Central memory CD8-positive, alpha-beta T cell (primary cell): Measurements from ENCODE around the gene ITPR3.

Source experiments
- ATAC-seq: fragments of 150-1000 bp; cut with Tn5 transposase; replicated peaks from 2 replicates; pipeline ENCODE4 v1.10.0; 2022; ENCODE audit warnings: mild to moderate bottlenecking, moderate FRiP score, moderate number of reproducible peaks; ENCODE audit not compliant: poor library complexity, severe bottlenecking; ENCODE audit errors: extremely low read depth
- DNase-seq, 2 donors: peaks; one replicate each; pipeline ENCODE4 v3.0.0; 2021; ENCODE audit warnings: low spot score in 2 of 2
- H3K27ac Mint-ChIP-seq: one replicate; pipeline ENCODE4 v1.8.0; 2022; ENCODE audit warnings: low read depth, mild to moderate bottlenecking, moderate library complexity, mixed read lengths
- H3K27me3 Mint-ChIP-seq: one replicate; pipeline ENCODE4 v1.8.0; 2022; ENCODE audit warnings: mixed read lengths
- H3K36me3 Mint-ChIP-seq: one replicate; pipeline ENCODE4 v1.8.0; 2022; ENCODE audit warnings: mild to moderate bottlenecking, moderate library complexity, mixed read lengths; ENCODE audit not compliant: insufficient read depth
- H3K4me1 Mint-ChIP-seq: one replicate; pipeline ENCODE4 v1.8.0; 2022; ENCODE audit warnings: mixed read lengths
- H3K4me3 Mint-ChIP-seq: one replicate; pipeline ENCODE4 v1.8.0; 2022; ENCODE audit warnings: mild to moderate bottlenecking, moderate library complexity, mixed read lengths
- H3K9me3 Mint-ChIP-seq: one replicate; pipeline ENCODE4 v1.8.0; 2022; ENCODE audit warnings: mixed read lengths

The ITPR3 gene

DNA sequence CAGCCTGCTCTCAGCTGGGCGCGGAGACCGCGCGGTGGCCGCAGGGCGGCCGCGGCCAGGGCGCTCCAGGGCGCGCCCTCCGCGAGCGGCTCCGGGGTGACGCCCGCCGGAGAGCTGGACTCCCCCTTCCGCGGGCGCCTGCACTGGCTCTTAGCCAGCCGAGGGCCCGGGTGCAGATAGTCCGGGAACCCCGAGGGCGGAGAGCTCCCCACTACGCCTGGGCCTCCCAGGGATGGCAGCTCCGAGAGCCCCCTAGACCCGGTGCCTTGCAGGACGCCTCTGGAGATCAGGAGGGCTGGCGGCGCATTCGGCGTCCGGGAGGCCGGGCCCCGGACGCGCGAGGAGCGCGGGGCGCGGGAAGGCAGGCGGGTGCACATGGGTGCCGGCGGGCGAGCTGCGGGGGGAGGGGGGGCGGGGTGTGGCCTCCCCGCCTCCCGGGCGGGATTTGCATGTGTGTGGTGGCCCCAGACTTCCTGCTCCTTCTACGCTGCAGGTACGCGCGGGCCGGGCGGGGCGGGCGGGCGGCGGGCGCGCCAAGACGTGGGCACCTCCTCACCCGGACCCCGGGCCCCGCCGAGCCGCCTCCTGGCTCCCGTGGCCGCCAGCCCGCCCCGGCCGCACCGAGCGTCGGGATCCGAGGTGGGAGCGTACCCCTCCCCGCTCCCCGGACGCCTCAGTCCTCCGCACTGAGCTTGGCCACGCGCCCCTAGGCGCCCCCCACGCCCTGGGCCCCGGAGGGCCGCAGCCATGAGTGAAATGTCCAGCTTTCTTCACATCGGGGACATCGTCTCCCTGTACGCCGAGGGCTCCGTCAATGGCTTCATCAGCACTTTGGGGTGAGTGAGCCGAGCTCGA, at the start of gene ITPR3:
ITPR3 (plus strand) TSS at position 467 of the 855 bp plus-strand sequence; CDS start at position 748, 281 bp downstream.
- no peaks in the 10 kb centered on the region for H3K27me3 Mint-ChIP-seq
- H3K27ac Mint-ChIP-seq = peak within 1 kb of the TSS; percentile 97
- H3K9me3 Mint-ChIP-seq = no peaks in the 10 kb centered on the region
- peaks cover 73% of the 10 kb centered on the region for H3K4me1 Mint-ChIP-seq
- H3K36me3 Mint-ChIP-seq = peaks cover 9% of the 10 kb centered on the region
- DNase-seq (peak; percentile 65 to 70), ATAC-seq (peak; percentile 79)
- H3K4me3 Mint-ChIP-seq = peak within 1 kb of the TSS; percentile 87

- peak overlapping the region; percentile 100 for H3K27ac Mint-ChIP-seq
Observed at GRCh38 chr6:33571637-33572316, 49.3 kb upstream of the ITPR3 start.

GRCh38 chr6:33575211-33575610, 45.9 kb upstream of the ITPR3 start:
- DNase-seq (no peak), ATAC-seq (no peak)
- Mint-ChIP-seq H3K4me1 (peaks cover 46% of the 10 kb centered on the region), H3K27me3 (no peaks in the 10 kb centered on the region), H3K9me3 (no peaks in the 10 kb centered on the region), H3K4me3 (no peak overlapping the region), H3K27ac (no peak overlapping the region), H3K36me3 (peaks cover 48% of the 10 kb centered on the region)

More at GRCh38 chr6:33571637-33572316, 49.3 kb upstream of the ITPR3 start:
- peaks cover 26% of the 10 kb centered on the region for H3K4me1 Mint-ChIP-seq
- H3K27me3 Mint-ChIP-seq = no peaks in the 10 kb centered on the region
- DNase-seq (no peak), ATAC-seq (no peak)
- peak overlapping the region; percentile 89 for H3K4me3 Mint-ChIP-seq
- H3K9me3 Mint-ChIP-seq = no peaks in the 10 kb centered on the region
- peaks cover 38% of the 10 kb centered on the region for H3K36me3 Mint-ChIP-seq

DNA sequence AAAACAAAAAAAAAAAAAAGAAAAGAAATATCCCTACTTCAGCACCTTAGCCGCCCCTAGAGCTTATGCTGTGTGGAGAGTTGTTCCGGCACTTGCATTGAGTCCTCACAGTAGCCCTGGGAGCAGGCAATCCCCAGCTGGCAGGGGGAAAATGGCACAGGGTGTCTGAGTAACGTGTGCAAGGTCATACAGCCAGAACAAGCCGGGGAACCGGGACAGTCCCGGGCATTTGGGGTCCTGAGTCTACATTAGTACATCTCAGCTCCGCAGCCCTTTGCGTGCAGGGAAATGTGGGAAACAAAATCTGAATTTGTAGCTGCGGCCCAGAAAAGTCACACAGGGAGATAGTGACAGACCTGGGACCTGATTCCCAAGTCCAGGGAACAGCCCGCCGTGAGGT, 44.5 kb upstream of the ITPR3 start:
- peaks cover 35% of the 10 kb centered on the region for H3K4me1 Mint-ChIP-seq

DNA sequence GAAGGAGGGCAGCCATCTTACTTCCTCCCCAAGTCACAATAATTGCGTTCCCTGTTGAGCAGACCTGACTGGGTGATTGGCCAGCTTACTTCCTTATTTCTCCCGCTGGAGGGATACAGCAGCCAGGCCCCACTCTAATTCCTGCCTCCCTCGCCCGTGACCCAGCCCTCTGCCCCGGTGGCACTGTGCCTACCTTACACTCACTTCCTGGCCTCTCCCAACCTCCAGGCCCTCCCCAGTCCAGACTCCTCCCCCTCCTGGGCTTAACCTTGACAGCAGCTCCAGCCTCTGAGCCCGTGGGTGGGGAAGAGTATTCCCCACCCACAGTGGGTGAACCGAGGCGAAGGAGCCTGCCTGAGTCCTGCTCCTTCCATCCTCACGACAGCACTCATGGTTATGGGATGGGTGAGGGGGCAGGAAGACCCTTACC, 44.0 kb upstream of the ITPR3 start:
- H3K36me3 Mint-ChIP-seq = peaks cover 34% of the 10 kb centered on the region
- peaks cover 31% of the 10 kb centered on the region for H3K4me1 Mint-ChIP-seq
- DNase-seq (no peak), ATAC-seq (no peak)
- H3K9me3 Mint-ChIP-seq = no peaks in the 10 kb centered on the region
- no peaks in the 10 kb centered on the region for H3K27me3 Mint-ChIP-seq
- H3K4me3 Mint-ChIP-seq = peak overlapping the region; percentile 89
- H3K27ac Mint-ChIP-seq = peak overlapping the region; percentile 74

More for the DNA sequence above, 44.5 kb upstream of the ITPR3 start:
- DNase-seq (no peak), ATAC-seq (no peak)
- Mint-ChIP-seq H3K9me3 (no peaks in the 10 kb centered on the region), H3K27ac (no peak overlapping the region), H3K36me3 (peaks cover 37% of the 10 kb centered on the region), H3K4me3 (peak overlapping the region; percentile 89), H3K27me3 (no peaks in the 10 kb centered on the region)

DNA sequence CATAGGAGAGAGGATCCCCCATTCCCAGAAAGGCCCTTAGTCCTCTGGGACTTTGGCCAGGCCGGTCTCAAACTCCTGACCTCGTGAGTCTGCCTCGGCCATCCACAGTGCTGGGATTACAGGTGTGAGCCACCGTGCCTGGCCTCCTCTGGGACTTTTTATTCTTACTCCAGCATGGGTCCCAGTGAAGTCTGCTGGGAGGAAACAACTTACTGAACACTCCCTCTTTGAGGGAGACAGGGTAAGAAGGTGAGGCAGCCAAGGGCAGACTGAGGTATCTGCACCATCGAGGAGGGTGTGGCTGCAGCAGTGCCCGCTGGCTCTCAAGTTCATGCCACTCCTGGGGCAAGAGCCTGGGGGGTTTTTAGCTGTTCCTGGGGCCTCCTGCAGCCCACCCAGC, 43.4 kb upstream of the ITPR3 start:
- Mint-ChIP-seq H3K4me3 (peak overlapping the region; percentile 89), H3K27me3 (no peaks in the 10 kb centered on the region), H3K9me3 (no peaks in the 10 kb centered on the region), H3K4me1 (peaks cover 29% of the 10 kb centered on the region), H3K27ac (peak overlapping the region; percentile 74), H3K36me3 (peaks cover 30% of the 10 kb centered on the region)
- ATAC-seq (no peak), DNase-seq (no peak)

GRCh38 chr6:33578164-33578563, 43.0 kb upstream of the ITPR3 start:
- H3K4me3 Mint-ChIP-seq = peak overlapping the region; percentile 89
- no peaks in the 10 kb centered on the region for H3K9me3 Mint-ChIP-seq
- peak overlapping the region; percentile 97 for H3K27ac Mint-ChIP-seq
- ATAC-seq = no peak
- H3K27me3 Mint-ChIP-seq = no peaks in the 10 kb centered on the region
- peaks cover 30% of the 10 kb centered on the region for H3K36me3 Mint-ChIP-seq
- DNase-seq = no peak
- H3K4me1 Mint-ChIP-seq = peaks cover 29% of the 10 kb centered on the region

DNA sequence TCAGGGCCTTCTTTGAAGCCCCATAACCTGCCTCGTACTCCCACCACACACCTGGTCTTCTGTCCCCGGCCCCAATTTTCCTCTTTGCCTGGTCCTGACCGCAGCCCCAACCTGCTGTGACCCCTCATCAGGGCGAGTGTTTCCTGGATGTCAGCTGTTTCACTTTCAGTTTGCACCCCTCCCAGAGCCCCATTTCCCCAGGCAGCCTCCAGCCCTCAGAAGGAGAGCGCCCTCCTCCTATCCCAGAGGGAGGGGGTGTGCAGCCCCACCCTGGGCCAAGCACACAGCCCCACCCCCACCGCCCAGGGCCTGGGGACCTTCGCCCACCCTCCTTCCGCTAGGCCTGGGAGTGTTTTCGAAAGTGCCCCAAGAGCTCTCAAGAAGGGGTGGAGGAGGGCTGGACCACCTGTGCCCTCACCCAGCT, 42.5 kb upstream of the ITPR3 start:
- no peaks in the 10 kb centered on the region for H3K9me3 Mint-ChIP-seq
- peak; percentile 43 for ATAC-seq
- peaks cover 30% of the 10 kb centered on the region for H3K36me3 Mint-ChIP-seq
- DNase-seq = peak in 1 of 2 donors; percentile 28
- H3K4me1 Mint-ChIP-seq = peaks cover 29% of the 10 kb centered on the region
- H3K4me3 Mint-ChIP-seq = peak overlapping the region; percentile 89
- H3K27ac Mint-ChIP-seq = peak overlapping the region; percentile 97
- no peaks in the 10 kb centered on the region for H3K27me3 Mint-ChIP-seq

DNA sequence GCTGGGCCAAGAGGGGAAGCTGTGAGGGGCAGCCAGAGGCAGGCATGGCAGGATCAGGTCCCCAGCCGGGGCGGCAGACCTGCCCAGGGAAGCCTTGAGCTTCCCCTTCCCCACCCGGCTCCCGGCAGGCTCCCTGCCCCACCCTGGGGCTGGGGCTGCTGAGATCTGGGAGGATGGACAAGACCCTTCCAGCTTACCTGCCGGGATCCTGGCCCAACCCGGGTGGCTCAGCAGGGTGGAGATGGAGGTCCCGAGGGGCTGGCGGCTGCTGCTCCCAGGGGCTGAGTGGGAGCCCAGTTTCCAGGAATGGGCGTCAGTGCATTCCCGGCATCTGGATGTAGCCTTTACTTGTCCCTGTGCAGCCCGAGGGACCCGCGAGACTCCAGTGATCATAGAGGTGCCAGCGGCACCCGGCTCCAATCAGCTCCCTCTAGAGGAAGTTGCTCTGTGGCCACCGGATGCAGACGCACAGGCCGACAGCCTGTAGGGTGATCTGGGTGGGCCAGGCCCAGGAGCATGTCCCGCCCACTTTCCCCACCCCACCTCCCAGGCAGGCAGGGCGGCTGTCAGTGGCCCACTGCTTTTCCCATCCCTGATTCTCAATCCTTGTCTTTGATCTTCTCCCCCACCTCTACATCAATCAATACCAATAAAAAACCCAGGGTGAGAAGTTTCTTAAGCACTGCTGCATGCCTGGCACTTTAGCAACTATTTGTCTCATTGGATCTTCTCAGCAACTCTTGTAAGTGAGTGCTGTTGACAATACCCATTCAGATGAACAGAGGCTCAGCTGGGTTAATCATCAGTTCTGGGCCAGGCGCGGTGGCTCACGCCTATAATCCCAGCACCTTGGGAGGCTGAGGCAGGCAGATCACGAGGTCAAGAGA, 41.1 kb upstream of the ITPR3 start, which contains the start of gene BAK1:
BAK1 (minus strand) TSS at position 449 of the 887 bp plus-strand sequence. CDS start 2,672 bp downstream, outside the sequence.
- Mint-ChIP-seq H3K4me3 (peak within 1 kb of the TSS; percentile 89), H3K36me3 (peaks cover 22% of the 10 kb centered on the region)
- peak; percentile 95 for ATAC-seq

GRCh38 chr6:33581186-33581585, 39.9 kb upstream of the ITPR3 start:
- Mint-ChIP-seq H3K4me1 (peaks cover 37% of the 10 kb centered on the region), H3K27me3 (no peaks in the 10 kb centered on the region), H3K9me3 (no peaks in the 10 kb centered on the region)

More for the DNA sequence above, 41.1 kb upstream of the ITPR3 start, which contains the start of gene BAK1:
- Mint-ChIP-seq H3K4me1 (peaks cover 29% of the 10 kb centered on the region), H3K27me3 (no peaks in the 10 kb centered on the region), H3K9me3 (no peaks in the 10 kb centered on the region), H3K27ac (peak within 1 kb of the TSS; percentile 97)
- DNase-seq = peak; percentile 66 to 68

DNA sequence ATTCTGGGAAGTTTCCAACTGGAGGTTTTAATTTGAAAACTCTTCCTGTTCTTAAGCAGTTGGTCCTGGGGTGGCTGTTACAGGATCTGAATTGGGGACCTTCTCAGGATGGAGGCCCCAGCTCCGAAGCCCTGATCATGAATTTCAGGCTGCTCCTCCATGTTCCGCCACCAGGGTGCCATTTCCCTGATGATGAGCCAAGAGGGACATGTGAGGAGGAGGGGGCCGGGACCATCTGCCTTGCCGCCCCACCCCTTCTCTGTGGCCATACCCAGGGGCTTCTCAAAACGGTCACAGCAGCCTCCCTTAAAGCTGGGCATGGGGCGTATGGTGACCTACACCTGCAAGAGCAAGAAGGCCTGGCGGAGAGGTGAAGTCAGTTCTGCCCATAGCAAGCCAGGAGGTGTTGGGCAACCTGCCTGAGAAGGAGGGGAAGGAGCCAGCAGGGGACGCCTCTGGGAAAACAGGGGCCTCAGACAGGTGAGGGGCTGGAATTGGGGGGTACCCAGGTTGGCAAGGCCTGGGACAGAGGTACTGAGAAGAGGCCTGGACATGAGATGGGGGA, 37.4 kb upstream of the ITPR3 start:
- DNase-seq = no peak
- Mint-ChIP-seq H3K9me3 (no peaks in the 10 kb centered on the region), H3K27ac (no peak overlapping the region), H3K4me3 (no peak overlapping the region), H3K4me1 (peaks cover 25% of the 10 kb centered on the region), H3K36me3 (peaks cover 3% of the 10 kb centered on the region), H3K27me3 (no peaks in the 10 kb centered on the region)
- ATAC-seq = no peak

More at GRCh38 chr6:33581186-33581585, 39.9 kb upstream of the ITPR3 start:
- H3K4me3 Mint-ChIP-seq = no peak overlapping the region
- ATAC-seq (no peak), DNase-seq (no peak)
- no peak overlapping the region for H3K27ac Mint-ChIP-seq
- H3K36me3 Mint-ChIP-seq = peaks cover 17% of the 10 kb centered on the region
